Sigmoid colon (tissue), 4 donors: ENCODE measurements around the gene ADAMTSL1.

ENCODE experiments used
- CTCF ChIP-seq, 4 experiments: fragments of 450-650 bp in 3 of 4; fragments of 200-600 bp in 1 of 4; IDR thresholded peaks; one replicate each; pipeline ENCODE4 v1.5.1; 2016 to 2019; ENCODE audit warnings: antibody characterized with exemption in 4 of 4, mild to moderate bottlenecking in 3 of 4, moderate library complexity in 2 of 4
- EP300 ChIP-seq, 4 donors: sonication (generic); formaldehyde crosslinking; IDR thresholded peaks; one replicate each; pipeline ENCODE4 v1.6.1; 2017; ENCODE audit warnings: antibody characterized with exemption in 4 of 4
- POLR2AphosphoS5 ChIP-seq, 4 donors: sonication (generic); formaldehyde crosslinking; IDR thresholded peaks; one replicate each; pipeline ENCODE4 v1.6.1; 2017; ENCODE audit warnings: antibody characterized with exemption in 4 of 4

GRCh38 chr9:18887546-18887945 lies 413.6 kb downstream of the ADAMTSL1 start:
- TF ChIP-seq POLR2AphosphoS5 (IDR thresholded peaks at IDR 0.05) (no peak), CTCF (IDR thresholded peaks at IDR 0.05) (no peak), EP300 (IDR thresholded peaks at IDR 0.05) (no peak)
